Upper lobe of left lung (tissue), 6 donors: ENCODE results near the gene APBB1IP. TPM values are rescaled to one million over a fixed set of nuclear protein-coding genes. Genes with fewer than 3 reads are reported as not detected.
A peak's percentile ranks its signal among the peaks of the same experiment; 100 is the strongest.

Experiments
- ATAC-seq, 2 donors: fragments of 200-7000 bp; cut with Tn5 transposase; one replicate each; pipeline ENCODE4 v1.9.1; 2022; ENCODE audit warnings: mild to moderate bottlenecking in 2 of 2, moderate library complexity in 2 of 2; ENCODE audit not compliant: low FRiP score in 2 of 2
- DNase-seq, 2 donors: peaks; one replicate each; pipeline ENCODE4 v3.0.0-alpha.2; 2019 to 2020
- H3K27ac ChIP-seq, 4 donors: fragments of 200-600 bp; sonication (generic); one replicate each; pipeline ENCODE4 v1.5.1; 2016 to 2019
- H3K27me3 ChIP-seq, 4 donors: fragments of 200-600 bp; sonication (generic); one replicate each; pipeline ENCODE4 v1.5.1; 2017 to 2019
- H3K36me3 ChIP-seq, 4 donors: fragments of 200-600 bp; sonication (generic); one replicate each; pipeline ENCODE4 v1.5.1; 2016 to 2019
- H3K4me1 ChIP-seq, 4 donors: fragments of 200-600 bp; sonication (generic); one replicate each; pipeline ENCODE4 v1.5.1; 2018 to 2019
- H3K4me3 ChIP-seq, 4 donors: fragments of 200-600 bp; sonication (generic); one replicate each; pipeline ENCODE4 v1.5.1; 2017 to 2019; ENCODE audit warnings: mild to moderate bottlenecking in 2 of 4, moderate library complexity in 1 of 4
- H3K9me3 ChIP-seq, 4 donors: fragments of 200-600 bp; sonication (generic); one replicate each; pipeline ENCODE4 v1.5.1; 2018 to 2019
- CTCF ChIP-seq, 6 experiments: fragments of 450-650 bp in 4 of 6; fragments of 200-600 bp in 2 of 6; sonication (generic) in 2 of 6; IDR thresholded peaks; one replicate each; pipeline ENCODE4 v1.5.1; 2016 to 2019; ENCODE audit warnings: antibody characterized with exemption in 6 of 6
- EP300 ChIP-seq, 4 donors: sonication (generic); formaldehyde crosslinking; IDR thresholded peaks; one replicate each; pipeline ENCODE4 v1.5.1; 2017; ENCODE audit warnings: antibody characterized with exemption in 4 of 4, control low read depth in 2 of 4
- POLR2A ChIP-seq, 4 donors: fragments of 450-650 bp; IDR thresholded peaks; one replicate each; pipeline ENCODE4 v1.5.1; 2016 to 2017; ENCODE audit warnings: antibody characterized with exemption in 4 of 4, mild to moderate bottlenecking in 2 of 4
- POLR2AphosphoS5 ChIP-seq, 2 donors: sonication (generic); formaldehyde crosslinking; IDR thresholded peaks; one replicate each; pipeline ENCODE4 v1.5.1; 2017; ENCODE audit warnings: antibody characterized with exemption in 2 of 2
- WGBS, 2 donors: methylation state at CpG; one replicate each; pipeline ENCODE4 v1.1.5; 2017 to 2018; 5-methylcytosine and 5-hydroxymethylcytosine counted together
- total RNA-seq, 6 donors: library from RNA; depleted of rRNA in 4 of 6; stranded (reverse); fragments of >200 nt in 4 of 6; gene quantifications; one replicate each; pipeline versions ENCODE4 v1.1.0 to v1.2.1, GENCODE V29; 2016 to 2021
- donor health status: DM: no; HTN: no; CAD: no; lungs with moderate emphysema.
- donor health status: DM: no; HTN: yes; CAD: no; lungs with severe emphysema.

APBB1IP gene
- total RNA-seq, 6 donors from 2014 or later, result 15.8 to 45.1 (median 31.3) TPM

- no peak for ATAC-seq
- no peaks in the 10 kb centered on the region for H3K27me3 ChIP-seq
- no peak overlapping the region for H3K4me3 ChIP-seq
- 54 to 58% methylated on average over 3 of the region's 3 CpGs for WGBS, 2 donors
- no peaks in the 10 kb centered on the region for H3K9me3 ChIP-seq
- no peak for TF ChIP-seq POLR2AphosphoS5 (IDR thresholded peaks at IDR 0.05)
- no peak for TF ChIP-seq EP300 (IDR thresholded peaks at IDR 0.05)
- TF ChIP-seq POLR2A (IDR thresholded peaks at IDR 0.05), result no peak
- TF ChIP-seq CTCF (IDR thresholded peaks at IDR 0.05), result no peak
- no peaks in the 10 kb centered on the region for H3K36me3 ChIP-seq
- no peak for DNase-seq
- H3K27ac ChIP-seq, result peak overlapping the region in 1 of 4 donors; percentile 6
- H3K4me1 ChIP-seq, result no peaks in the 10 kb centered on the region
These were observed 87.4 kb downstream of the APBB1IP start for GRCh38 chr10:26525586-26525985.

GRCh38 chr10:26527018-26527417, 88.9 kb downstream of the APBB1IP start:
- Histone ChIP-seq H3K9me3 (no peaks in the 10 kb centered on the region), H3K4me3 (no peak overlapping the region), H3K27ac (no peak overlapping the region), H3K36me3 (no peaks in the 10 kb centered on the region), H3K27me3 (no peaks in the 10 kb centered on the region), H3K4me1 (no peaks in the 10 kb centered on the region)
- no peak for DNase-seq
- TF ChIP-seq EP300 (IDR thresholded peaks at IDR 0.05) (no peak), POLR2AphosphoS5 (IDR thresholded peaks at IDR 0.05) (no peak), CTCF (IDR thresholded peaks at IDR 0.05) (no peak), POLR2A (IDR thresholded peaks at IDR 0.05) (no peak)
- ATAC-seq, result no peak
- WGBS, 2 donors, result 93 to 100% methylated on average over 1 to 2 of the region's 2 CpGs

- TF ChIP-seq POLR2AphosphoS5 (IDR thresholded peaks at IDR 0.05) (no peak), CTCF (IDR thresholded peaks at IDR 0.05) (no peak), EP300 (IDR thresholded peaks at IDR 0.05) (no peak), POLR2A (IDR thresholded peaks at IDR 0.05) (no peak)
- Histone ChIP-seq H3K27ac (peak overlapping the region in 1 of 4 donors; percentile 1), H3K4me3 (no peak overlapping the region), H3K4me1 (no peaks in the 10 kb centered on the region), H3K27me3 (no peaks in the 10 kb centered on the region), H3K9me3 (no peaks in the 10 kb centered on the region), H3K36me3 (no peaks in the 10 kb centered on the region)
- no peak for ATAC-seq
- no peak for DNase-seq
- 79 to 83% methylated on average over 5 of the region's 5 CpGs for WGBS, 2 donors
These were observed 89.9 kb downstream of the APBB1IP start for GRCh38 chr10:26528048-26528447.

- Histone ChIP-seq H3K4me3 (no peak overlapping the region), H3K27ac (peak overlapping the region in 1 of 4 donors; percentile 1), H3K9me3 (no peaks in the 10 kb centered on the region), H3K36me3 (no peaks in the 10 kb centered on the region), H3K27me3 (no peaks in the 10 kb centered on the region), H3K4me1 (no peaks in the 10 kb centered on the region)
- TF ChIP-seq CTCF (IDR thresholded peaks at IDR 0.05) (no peak), POLR2A (IDR thresholded peaks at IDR 0.05) (no peak), EP300 (IDR thresholded peaks at IDR 0.05) (no peak), POLR2AphosphoS5 (IDR thresholded peaks at IDR 0.05) (no peak)
- ATAC-seq (peak in 1 of 2 donors; percentile 10), DNase-seq (no peak)
- 80 to 84% methylated on average over 10 of the region's 10 CpGs for WGBS, 2 donors
These were observed 90.7 kb downstream of the APBB1IP start for GRCh38 chr10:26528715-26529393.

GRCh38 chr10:26534384-26534783, 96.2 kb downstream of the APBB1IP start:
- Histone ChIP-seq H3K9me3 (no peaks in the 10 kb centered on the region), H3K27ac (no peak overlapping the region), H3K4me3 (no peak overlapping the region), H3K27me3 (no peaks in the 10 kb centered on the region), H3K4me1 (no peaks in the 10 kb centered on the region), H3K36me3 (no peaks in the 10 kb centered on the region)
- no peak for ATAC-seq
- no peak for DNase-seq
- no peak for TF ChIP-seq POLR2AphosphoS5 (IDR thresholded peaks at IDR 0.05)
- TF ChIP-seq EP300 (IDR thresholded peaks at IDR 0.05), result no peak
- no peak for TF ChIP-seq POLR2A (IDR thresholded peaks at IDR 0.05)
- no peak for TF ChIP-seq CTCF (IDR thresholded peaks at IDR 0.05)
- 74 to 81% methylated on average over 7 of the region's 7 CpGs for WGBS, 2 donors
